Neural progenitor cell (in vitro differentiated cells): Measurements from ENCODE around the gene AKAP17A. TPM values are rescaled to one million over a fixed set of nuclear protein-coding genes. Genes with fewer than 3 reads are reported as not detected.

ENCODE experiments used
- DNase-seq: peaks from one replicate; pipeline ENCODE4 v3.0.0-alpha.2; 2016; ENCODE audit warnings: low spot score
- H2AFZ ChIP-seq: fragments of 200-600 bp; sonication (generic); replicated peaks from 2 replicates; pipeline ENCODE4 v1.6.1; 2016; ENCODE audit warnings: antibody characterized with exemption
- H3F3A ChIP-seq: fragments of 200-600 bp; sonication (generic); 2 replicates; pipeline ENCODE4 v1.6.1; 2016; ENCODE audit warnings: antibody characterized with exemption, low read depth
- H3K27ac ChIP-seq: fragments of 200-600 bp; sonication (generic); 2 replicates; pipeline ENCODE4 v1.5.1; 2016; ENCODE audit warnings: mild to moderate bottlenecking
- H3K27me3 ChIP-seq: fragments of 200-600 bp; sonication (generic); 2 replicates; pipeline ENCODE4 v1.6.1; 2016; ENCODE audit warnings: mild to moderate bottlenecking, moderate library complexity
- H3K36me3 ChIP-seq: fragments of 200-600 bp; sonication (generic); 2 replicates; pipeline ENCODE4 v1.5.1; 2016
- H3K4me1 ChIP-seq: fragments of 200-600 bp; sonication (generic); 2 replicates; pipeline ENCODE4 v1.6.1; 2016; ENCODE audit warnings: mixed run types
- H3K4me2 ChIP-seq: fragments of 200-600 bp; sonication (generic); 2 replicates; pipeline ENCODE4 v1.6.1; 2016
- H3K4me3 ChIP-seq: fragments of 200-600 bp; sonication (generic); 2 replicates; pipeline ENCODE4 v1.5.1; 2016
- H3K79me2 ChIP-seq: fragments of 200-600 bp; sonication (generic); 2 replicates; pipeline ENCODE4 v1.6.1; 2016; ENCODE audit warnings: low read depth
- H3K9ac ChIP-seq: fragments of 200-600 bp; sonication (generic); 2 replicates; pipeline ENCODE4 v1.6.1; 2016
- H3K9me3 ChIP-seq: fragments of 200-600 bp; sonication (generic); 2 replicates; pipeline ENCODE4 v1.5.1; 2016; ENCODE audit warnings: low read depth
- H4K20me1 ChIP-seq: fragments of 200-600 bp; sonication (generic); 2 replicates; pipeline ENCODE4 v1.6.1; 2016; ENCODE audit warnings: low read depth
- H3K27ac Mint-ChIP-seq: 3 replicates; pipeline ENCODE4 v1.8.0; 2021; ENCODE audit warnings: mixed read lengths
- H3K27me3 Mint-ChIP-seq: 2 replicates; pipeline ENCODE4 v1.8.0; 2022; ENCODE audit warnings: low read depth, mild to moderate bottlenecking, inconsistent platforms, moderate library complexity, mixed read lengths; ENCODE audit not compliant: insufficient read depth
- H3K36me3 Mint-ChIP-seq: 3 replicates; pipeline ENCODE4 v1.8.0; 2021; ENCODE audit warnings: mixed read lengths
- H3K4me1 Mint-ChIP-seq: 3 replicates; pipeline ENCODE4 v1.8.0; 2021; ENCODE audit warnings: mixed read lengths
- H3K4me3 Mint-ChIP-seq: 3 replicates; pipeline ENCODE4 v1.8.0; 2021; ENCODE audit warnings: mild to moderate bottlenecking, moderate library complexity, mixed read lengths
- H3K9me3 Mint-ChIP-seq: 3 replicates; pipeline ENCODE4 v1.8.0; 2020; ENCODE audit warnings: mixed read lengths
- EZH2 ChIP-seq: fragments of 200-600 bp; sonication (generic); IDR thresholded peaks from 2 replicates; pipeline ENCODE4 v1.6.1; 2017; ENCODE audit warnings: antibody characterized with exemption, mild to moderate bottlenecking, moderate library complexity
- EZH2phosphoT487 ChIP-seq: fragments of 200-600 bp; sonication (generic); IDR thresholded peaks from 2 replicates; pipeline ENCODE4 v1.6.1; 2017; ENCODE audit warnings: antibody characterized with exemption
- total RNA-seq: library from RNA; depleted of rRNA; stranded (reverse); fragments of >200 nt; gene quantifications from 2 replicates; pipeline ENCODE4 v1.2.3, GENCODE V29; 2015; ENCODE audit warnings: low replicate concordance
- TF ChIP-seq, protein P1 (sequence below): fragments of 200-600 bp; sonication (generic); IDR thresholded peaks from 2 replicates; pipeline ENCODE4 v1.5.1; 2017; ENCODE audit warnings: antibody characterized with exemption, mild to moderate bottlenecking

AKAP17A gene
- total RNA-seq, 1 donor from 2014 or later: 10.7 TPM

DNA sequence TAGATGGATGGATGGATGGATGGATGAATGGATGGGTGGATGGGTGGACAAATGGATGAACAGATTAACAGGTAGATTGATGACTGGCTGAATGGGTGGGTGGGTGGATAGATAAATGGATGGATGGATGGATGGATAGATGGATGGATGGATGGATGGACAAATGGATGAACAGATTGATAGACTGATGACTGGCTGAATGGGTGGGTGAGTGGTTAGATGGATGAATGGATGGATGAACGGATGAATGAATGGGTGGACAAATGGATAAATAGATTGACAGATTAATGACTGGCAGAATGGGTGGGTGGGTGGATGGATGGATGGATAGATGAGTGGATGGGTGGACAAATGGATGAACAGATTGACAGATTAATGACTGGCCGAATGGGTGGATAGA is 13.6 kb upstream of the AKAP17A start:
- Mint-ChIP-seq H3K9me3 (peaks cover under 1% of the 10 kb centered on the region), H3K4me1 (peaks cover 1% of the 10 kb centered on the region), H3K4me3 (no peak overlapping the region), H3K36me3 (no peaks in the 10 kb centered on the region), H3K27me3 (peaks cover 4% of the 10 kb centered on the region), H3K27ac (no peak overlapping the region)
- Histone ChIP-seq H3K4me2 (no peak overlapping the region), H3K79me2 (no peaks in the 10 kb centered on the region), H3K9ac (no peak overlapping the region), H2AFZ (no peak overlapping the region), H3K9me3 (no peaks in the 10 kb centered on the region), H3K4me3 (no peak overlapping the region), H3K27me3 (no peaks in the 10 kb centered on the region), H4K20me1 (no peaks in the 10 kb centered on the region), H3K27ac (no peak overlapping the region), H3F3A (no peaks in the 10 kb centered on the region), H3K36me3 (no peaks in the 10 kb centered on the region), H3K4me1 (no peaks in the 10 kb centered on the region)
- DNase-seq: no peak
- no peak for TF ChIP-seq EZH2phosphoT487
- TF ChIP-seq EZH2: no peak
- TF ChIP-seq, protein P1, sequence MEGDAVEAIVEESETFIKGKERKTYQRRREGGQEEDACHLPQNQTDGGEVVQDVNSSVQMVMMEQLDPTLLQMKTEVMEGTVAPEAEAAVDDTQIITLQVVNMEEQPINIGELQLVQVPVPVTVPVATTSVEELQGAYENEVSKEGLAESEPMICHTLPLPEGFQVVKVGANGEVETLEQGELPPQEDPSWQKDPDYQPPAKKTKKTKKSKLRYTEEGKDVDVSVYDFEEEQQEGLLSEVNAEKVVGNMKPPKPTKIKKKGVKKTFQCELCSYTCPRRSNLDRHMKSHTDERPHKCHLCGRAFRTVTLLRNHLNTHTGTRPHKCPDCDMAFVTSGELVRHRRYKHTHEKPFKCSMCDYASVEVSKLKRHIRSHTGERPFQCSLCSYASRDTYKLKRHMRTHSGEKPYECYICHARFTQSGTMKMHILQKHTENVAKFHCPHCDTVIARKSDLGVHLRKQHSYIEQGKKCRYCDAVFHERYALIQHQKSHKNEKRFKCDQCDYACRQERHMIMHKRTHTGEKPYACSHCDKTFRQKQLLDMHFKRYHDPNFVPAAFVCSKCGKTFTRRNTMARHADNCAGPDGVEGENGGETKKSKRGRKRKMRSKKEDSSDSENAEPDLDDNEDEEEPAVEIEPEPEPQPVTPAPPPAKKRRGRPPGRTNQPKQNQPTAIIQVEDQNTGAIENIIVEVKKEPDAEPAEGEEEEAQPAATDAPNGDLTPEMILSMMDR: no peak

DNA sequence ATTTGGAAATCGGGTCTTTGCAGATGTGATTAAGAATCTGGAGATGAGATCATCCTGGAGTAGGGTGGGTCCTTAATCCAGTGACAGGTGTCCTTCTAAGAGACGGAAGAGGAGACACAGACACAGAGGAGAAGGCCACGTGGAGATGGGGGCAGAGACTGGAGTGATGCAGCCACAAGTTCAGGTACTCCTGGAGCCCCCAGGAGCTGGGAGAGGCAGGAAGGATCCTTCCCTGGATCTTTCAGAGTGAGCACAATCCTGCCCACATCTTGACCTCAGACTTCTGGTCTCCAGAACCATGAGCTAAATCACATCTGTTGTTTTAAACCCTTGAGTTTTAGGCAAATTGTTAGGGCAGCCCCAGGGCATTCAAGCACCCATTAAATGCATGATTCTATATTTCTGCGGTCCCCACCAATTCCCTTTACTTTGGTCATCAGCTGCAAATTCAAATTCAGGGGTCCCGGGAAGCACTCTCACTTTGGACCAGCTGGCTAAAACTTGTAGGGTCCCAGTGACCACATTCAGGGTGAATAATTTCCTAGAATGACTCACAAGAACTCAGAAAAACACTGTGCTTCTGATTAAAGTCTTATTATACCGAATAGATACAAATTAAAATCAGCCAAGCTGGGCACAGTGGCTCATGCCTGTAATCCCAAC is 12.8 kb upstream of the AKAP17A start:
- peaks cover 2% of the 10 kb centered on the region for H3K4me1 Mint-ChIP-seq
- Histone ChIP-seq H3K4me3 (no peak overlapping the region), H4K20me1 (no peaks in the 10 kb centered on the region), H3K27me3 (no peaks in the 10 kb centered on the region), H3K27ac (no peak overlapping the region), H3K36me3 (no peaks in the 10 kb centered on the region), H3F3A (no peaks in the 10 kb centered on the region), H3K4me1 (no peaks in the 10 kb centered on the region), H3K79me2 (no peaks in the 10 kb centered on the region), H2AFZ (no peak overlapping the region), H3K9ac (no peak overlapping the region), H3K4me2 (no peak overlapping the region), H3K9me3 (no peaks in the 10 kb centered on the region)
- no peak overlapping the region for H3K27ac Mint-ChIP-seq
- DNase-seq: no peak
- H3K4me3 Mint-ChIP-seq: no peak overlapping the region
- no peak for TF ChIP-seq EZH2
- TF ChIP-seq, protein P1: no peak
- peaks cover 5% of the 10 kb centered on the region for H3K9me3 Mint-ChIP-seq
- H3K36me3 Mint-ChIP-seq: no peaks in the 10 kb centered on the region
- peaks cover 5% of the 10 kb centered on the region for H3K27me3 Mint-ChIP-seq

DNA sequence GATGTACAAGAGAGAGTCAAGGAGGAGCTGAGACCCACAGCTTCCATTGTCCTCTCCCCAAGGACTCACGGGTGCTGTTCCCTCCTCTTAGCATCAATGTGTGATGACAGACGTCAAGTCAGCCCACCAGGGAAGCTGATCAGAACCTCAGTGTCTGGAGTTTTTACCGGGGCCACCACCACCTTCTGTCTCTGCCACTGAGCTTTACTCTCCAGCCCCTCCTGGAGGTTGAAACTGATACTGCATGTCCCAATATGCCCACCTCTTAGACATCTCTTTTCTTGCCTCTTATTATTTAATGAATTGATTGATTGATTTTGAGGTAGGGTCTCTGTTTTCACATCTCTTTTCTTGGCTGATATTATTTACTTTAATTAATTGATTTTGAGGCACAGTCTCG is 10.3 kb upstream of the AKAP17A start:
- TF ChIP-seq EZH2: no peak
- no peak for TF ChIP-seq EZH2phosphoT487
- TF ChIP-seq, protein P1: peak; percentile 62
- Histone ChIP-seq H3K4me1 (no peaks in the 10 kb centered on the region), H3K36me3 (no peaks in the 10 kb centered on the region), H2AFZ (no peak overlapping the region), H3K9ac (no peak overlapping the region), H3K27me3 (no peaks in the 10 kb centered on the region), H3K4me2 (no peak overlapping the region), H3F3A (no peaks in the 10 kb centered on the region), H3K79me2 (no peaks in the 10 kb centered on the region), H4K20me1 (no peaks in the 10 kb centered on the region), H3K4me3 (no peak overlapping the region), H3K9me3 (no peaks in the 10 kb centered on the region), H3K27ac (no peak overlapping the region)
- Mint-ChIP-seq H3K4me3 (no peak overlapping the region), H3K9me3 (peaks cover 5% of the 10 kb centered on the region), H3K27me3 (peaks cover 5% of the 10 kb centered on the region), H3K36me3 (no peaks in the 10 kb centered on the region), H3K27ac (no peak overlapping the region), H3K4me1 (peaks cover 2% of the 10 kb centered on the region)
- DNase-seq: no peak
